Natural killer cell treated with Interleukin-12 subunit alpha and Interleukin-12 subunit beta and Interleukin-15 and Interleukin-18, amount 100 ng/mL, for 72 hours (primary cell): ENCODE results near the gene CHD9NB. TPM values are rescaled to one million over a fixed set of nuclear protein-coding genes. Genes with fewer than 3 reads are reported as not detected.

Experiments
- ATAC-seq, 2 donors: fragments of 150-1000 bp; cut with Tn5 transposase in 1 of 2; sonication (Bioruptor Pico), chemical (Tn5 transposase) in 1 of 2; 2 replicates each; pipeline ENCODE4 v1.10.0; 2021
- DNase-seq: peaks from one replicate; pipeline ENCODE4 v3.0.0; 2022; ENCODE audit warnings: low spot score
- H3K27ac Mint-ChIP-seq, 2 donors: 1 replicate in 1 of 2; 2 replicates in 1 of 2; pipeline ENCODE4 v1.8.0; 2022; ENCODE audit warnings: mixed read lengths in 2 of 2, mild to moderate bottlenecking in 1 of 2, moderate library complexity in 1 of 2
- H3K27me3 Mint-ChIP-seq, 2 donors: 1 replicate in 1 of 2; 2 replicates in 1 of 2; pipeline ENCODE4 v1.8.0; 2022; ENCODE audit warnings: mixed read lengths in 2 of 2
- H3K36me3 Mint-ChIP-seq: one replicate; pipeline ENCODE4 v1.8.0; 2022; ENCODE audit warnings: mixed read lengths
- H3K4me1 Mint-ChIP-seq, 2 donors: 1 replicate in 1 of 2; 2 replicates in 1 of 2; pipeline ENCODE4 v1.8.0; 2022; ENCODE audit warnings: low read depth in 2 of 2, mixed read lengths in 2 of 2, mild to moderate bottlenecking in 1 of 2
- H3K4me3 Mint-ChIP-seq: one replicate; pipeline ENCODE4 v1.8.0; 2022; ENCODE audit warnings: mixed read lengths
- H3K9me3 Mint-ChIP-seq: 2 replicates; pipeline ENCODE4 v1.8.0; 2022; ENCODE audit warnings: mixed read lengths
- total RNA-seq, 2 donors: library from RNA; stranded (reverse); gene quantifications; one replicate each; pipeline ENCODE4 v1.2.3, GENCODE V29; 2022

Gene CHD9NB
- total RNA-seq, 2 donors from 2014 or later = 0.17 TPM; not detected in 1

DNA sequence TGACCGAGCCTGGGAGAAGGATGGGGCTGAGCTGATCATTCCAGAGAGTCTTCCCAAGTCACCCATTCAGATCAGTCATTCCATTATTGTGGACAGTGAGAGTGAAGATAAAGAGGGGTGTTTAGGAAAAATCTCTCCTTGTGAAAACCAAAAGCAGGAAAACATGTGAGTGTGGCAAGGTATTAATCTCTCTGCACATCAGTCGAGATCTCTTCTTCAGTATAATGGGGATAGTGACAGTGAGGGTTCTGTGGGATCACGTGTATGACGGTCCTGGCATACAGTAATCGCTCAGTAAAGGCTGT lies 37.5 kb upstream of the CHD9NB start:
- peak overlapping the region; percentile 85 for H3K4me3 Mint-ChIP-seq
- H3K9me3 Mint-ChIP-seq = no peaks in the 10 kb centered on the region
- H3K4me1 Mint-ChIP-seq = peaks cover 42 to 50% of the 10 kb centered on the region in 2 donors
- H3K27ac Mint-ChIP-seq = peak overlapping the region; percentile 13 to 53
- H3K27me3 Mint-ChIP-seq = peaks cover 0 to 2% of the 10 kb centered on the region in 2 donors
- no peaks in the 10 kb centered on the region for H3K36me3 Mint-ChIP-seq
- ATAC-seq (peak in 1 of 2 donors; percentile 1), DNase-seq (no peak)

DNA sequence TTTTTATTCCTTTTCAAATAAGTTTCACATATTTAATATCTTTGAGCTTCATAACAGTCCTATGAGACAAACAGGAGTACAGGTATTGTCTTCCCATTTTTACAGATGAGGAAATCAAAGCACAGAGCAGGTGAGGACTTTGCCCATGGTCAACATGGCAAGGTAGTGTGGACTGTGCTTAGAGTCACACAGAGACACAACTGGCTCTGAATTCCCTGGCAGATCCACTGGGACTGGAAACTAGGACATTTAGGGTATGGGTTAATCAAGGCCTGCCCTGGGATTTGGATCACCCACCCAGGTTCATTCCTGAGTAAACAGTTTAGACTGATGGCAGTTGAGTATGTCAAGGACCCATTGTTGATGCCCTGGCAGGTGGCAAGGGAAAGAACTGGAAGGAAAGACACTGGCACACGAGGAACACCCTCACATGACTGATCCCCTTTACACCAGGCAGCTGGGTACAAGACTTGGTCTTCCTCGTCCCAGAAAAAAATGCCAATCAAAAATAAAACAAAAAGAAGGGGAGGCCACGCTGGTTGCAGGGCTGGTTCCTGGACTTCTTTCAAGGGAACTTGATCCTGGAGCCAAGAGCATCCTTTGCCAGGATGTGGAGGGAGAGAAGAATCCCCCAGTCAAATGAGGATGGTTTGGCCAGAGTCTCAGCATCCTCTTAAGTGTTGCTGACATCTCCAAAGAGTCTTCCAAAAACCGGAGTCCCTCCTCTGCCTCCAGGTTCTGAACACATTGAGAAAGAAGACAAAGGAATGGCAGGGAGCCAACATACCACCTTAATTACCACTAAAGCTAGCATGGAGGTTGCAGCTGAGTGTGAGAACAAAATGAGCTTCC lies 37.0 kb upstream of the CHD9NB start:
- Mint-ChIP-seq H3K27me3 (peaks cover 0 to 2% of the 10 kb centered on the region in 2 donors), H3K4me3 (peak overlapping the region; percentile 85), H3K4me1 (peaks cover 42 to 47% of the 10 kb centered on the region in 2 donors), H3K36me3 (no peaks in the 10 kb centered on the region), H3K27ac (peak overlapping the region; percentile 13 to 53), H3K9me3 (no peaks in the 10 kb centered on the region)
- DNase-seq (no peak), ATAC-seq (no peak)

DNA sequence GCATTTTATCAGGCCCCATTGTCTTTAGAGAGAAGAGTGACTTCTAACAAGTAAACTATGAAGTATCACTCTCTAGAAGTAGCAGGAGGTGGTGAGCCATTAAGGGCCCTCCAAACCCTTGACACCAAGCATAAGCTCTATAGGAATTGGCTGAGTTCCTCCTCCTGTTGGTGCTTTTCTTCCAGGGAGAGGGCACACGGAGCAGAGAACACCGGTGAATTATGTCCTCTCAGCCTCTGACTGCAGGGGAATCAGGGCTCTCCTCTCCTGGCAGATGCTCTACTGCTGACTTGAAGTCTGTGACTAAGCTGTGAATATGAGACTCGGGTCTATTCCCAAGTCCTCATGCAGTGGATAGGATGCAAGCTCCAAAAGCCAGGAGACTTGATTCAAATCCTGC lies 34.4 kb upstream of the CHD9NB start:
- Mint-ChIP-seq H3K4me1 (peaks cover 31 to 41% of the 10 kb centered on the region in 2 donors), H3K36me3 (no peaks in the 10 kb centered on the region), H3K27me3 (peaks cover 0 to 2% of the 10 kb centered on the region in 2 donors), H3K4me3 (no peak overlapping the region), H3K9me3 (no peaks in the 10 kb centered on the region), H3K27ac (no peak overlapping the region)
- DNase-seq (no peak), ATAC-seq (no peak)

DNA sequence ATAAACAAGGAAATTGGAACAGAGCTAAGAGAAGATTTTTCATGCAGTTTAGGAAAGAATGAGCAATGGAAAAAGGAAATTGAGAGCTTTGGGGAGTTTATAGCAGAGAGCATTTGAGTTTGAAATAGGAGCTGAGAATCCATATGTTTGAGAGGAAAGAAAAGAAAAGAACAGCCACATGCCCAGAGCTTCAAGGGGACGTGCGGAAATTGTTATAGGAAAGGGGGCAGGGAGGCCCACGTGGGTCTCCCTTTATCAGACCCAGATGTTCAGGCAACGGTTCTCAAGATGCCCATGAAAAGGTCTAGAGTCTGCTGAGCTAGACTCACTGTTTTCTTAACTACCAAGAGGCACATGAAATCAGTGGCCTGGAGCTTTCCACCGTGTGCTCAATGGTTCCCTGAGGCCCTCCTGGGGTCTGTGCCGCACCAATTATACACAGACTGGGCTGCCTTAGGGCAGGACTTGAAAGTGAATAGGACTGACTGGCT lies 33.3 kb upstream of the CHD9NB start:
- no peaks in the 10 kb centered on the region for H3K9me3 Mint-ChIP-seq
- no peak overlapping the region for H3K27ac Mint-ChIP-seq

DNA sequence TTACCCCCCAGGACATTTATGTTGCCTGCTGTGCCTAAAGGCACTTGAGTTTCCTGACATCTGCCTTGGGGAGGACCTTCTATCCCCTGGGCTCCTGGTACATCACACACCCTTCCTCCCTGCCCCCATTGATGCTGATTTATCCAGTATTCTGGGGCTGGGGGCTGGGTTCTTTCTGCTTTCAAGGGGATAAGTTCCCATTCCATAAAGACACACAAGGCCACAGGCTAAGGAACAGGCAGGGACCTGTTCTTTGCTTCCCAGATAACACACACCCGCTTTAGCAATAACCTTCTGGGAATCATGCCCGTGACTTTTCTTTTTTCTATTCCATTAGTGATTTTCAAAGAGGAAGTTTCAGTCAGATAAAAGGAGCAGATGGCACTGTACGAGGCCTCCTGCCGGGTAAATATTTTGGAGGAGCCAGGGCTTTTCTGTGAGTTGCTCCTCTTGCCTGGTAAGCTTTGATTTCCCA lies 32.7 kb upstream of the CHD9NB start:
- ATAC-seq = no peak
- DNase-seq = no peak
- Mint-ChIP-seq H3K27ac (no peak overlapping the region), H3K9me3 (no peaks in the 10 kb centered on the region), H3K4me1 (peaks cover 16 to 25% of the 10 kb centered on the region in 2 donors), H3K4me3 (no peak overlapping the region), H3K27me3 (no peaks in the 10 kb centered on the region), H3K36me3 (no peaks in the 10 kb centered on the region)

More for the DNA sequence above, 33.3 kb upstream of the CHD9NB start:
- Mint-ChIP-seq H3K4me1 (peaks cover 22 to 31% of the 10 kb centered on the region in 2 donors), H3K36me3 (no peaks in the 10 kb centered on the region), H3K4me3 (no peak overlapping the region), H3K27me3 (peaks cover 0 to 2% of the 10 kb centered on the region in 2 donors)
- no peak for DNase-seq
- ATAC-seq = no peak

DNA sequence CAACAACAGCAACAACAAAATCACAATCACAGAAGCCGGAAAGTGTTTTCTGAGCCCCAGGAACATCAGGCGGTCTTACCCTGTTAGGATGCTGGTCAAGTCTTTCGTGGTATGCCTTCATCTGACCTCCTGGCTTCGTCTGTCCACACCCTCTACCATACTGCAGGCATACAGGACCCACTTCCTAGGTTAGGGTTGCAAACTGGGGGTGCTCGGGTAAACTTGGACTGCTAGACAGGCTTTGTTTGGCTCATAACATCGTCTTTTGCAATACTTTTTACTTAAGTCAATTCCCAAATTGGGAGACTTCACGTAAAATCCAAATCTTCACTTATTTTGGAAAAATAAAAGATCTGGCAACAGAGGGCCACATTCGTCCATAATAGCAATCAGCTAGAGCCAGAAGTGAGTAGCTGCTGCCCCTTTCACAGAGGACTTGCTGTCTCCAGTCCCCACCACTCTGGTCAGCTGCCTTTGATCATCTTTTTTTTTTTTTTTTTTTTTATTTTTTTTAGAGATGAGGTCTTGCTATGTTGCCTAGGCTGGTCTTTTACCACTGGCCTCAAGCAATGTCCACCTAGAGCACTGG lies 32.1 kb upstream of the CHD9NB start:
- H3K36me3 Mint-ChIP-seq = no peaks in the 10 kb centered on the region
- DNase-seq = no peak
- peaks cover 11 to 19% of the 10 kb centered on the region in 2 donors for H3K4me1 Mint-ChIP-seq
- no peak overlapping the region for H3K4me3 Mint-ChIP-seq
- no peak for ATAC-seq
- no peaks in the 10 kb centered on the region for H3K9me3 Mint-ChIP-seq
- no peaks in the 10 kb centered on the region for H3K27me3 Mint-ChIP-seq
- no peak overlapping the region for H3K27ac Mint-ChIP-seq

DNA sequence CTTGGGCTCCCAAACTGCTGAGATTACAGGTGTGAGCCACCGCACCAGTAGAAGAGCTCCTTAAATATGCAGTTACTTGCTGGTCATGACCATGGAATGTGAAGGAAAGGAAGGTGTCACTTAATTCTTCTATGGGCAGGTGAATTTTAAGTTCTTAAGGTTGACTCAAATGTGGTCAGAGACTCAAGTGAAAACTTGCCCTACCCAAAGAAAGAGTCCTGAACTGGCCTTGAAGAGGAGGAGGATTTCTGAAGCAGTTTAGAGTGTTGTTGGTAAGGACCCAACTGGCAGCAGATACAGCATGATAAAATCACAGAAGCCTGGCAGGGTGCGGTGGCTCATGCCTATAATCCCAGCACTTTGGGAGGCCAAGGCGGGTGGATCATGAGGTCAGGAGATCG lies 31.4 kb upstream of the CHD9NB start:
- DNase-seq = no peak
- Mint-ChIP-seq H3K27ac (no peak overlapping the region), H3K4me3 (no peak overlapping the region), H3K36me3 (no peaks in the 10 kb centered on the region), H3K27me3 (no peaks in the 10 kb centered on the region), H3K4me1 (peaks cover 5 to 15% of the 10 kb centered on the region in 2 donors), H3K9me3 (no peaks in the 10 kb centered on the region)
- ATAC-seq = no peak

DNA sequence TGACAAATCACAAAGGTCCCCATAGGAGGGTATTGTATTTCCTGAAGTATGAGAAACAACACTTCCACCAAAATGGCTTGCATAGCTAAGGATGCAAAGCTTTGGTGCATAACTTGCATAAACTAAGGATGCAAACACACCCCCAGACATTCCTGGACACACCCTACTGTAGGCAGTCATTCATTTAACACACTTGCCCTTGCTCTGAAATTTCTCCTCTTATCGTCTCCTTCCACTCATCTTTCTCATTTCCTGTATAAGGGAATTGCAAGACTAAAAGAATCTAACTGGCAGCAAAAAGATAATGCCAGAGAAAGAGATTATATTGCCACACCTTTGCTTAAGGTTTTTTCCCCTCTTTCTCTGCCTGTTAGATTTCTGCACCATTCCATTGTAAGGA lies 30.4 kb upstream of the CHD9NB start:
- no peak for DNase-seq
- no peak overlapping the region for H3K4me3 Mint-ChIP-seq

DNA sequence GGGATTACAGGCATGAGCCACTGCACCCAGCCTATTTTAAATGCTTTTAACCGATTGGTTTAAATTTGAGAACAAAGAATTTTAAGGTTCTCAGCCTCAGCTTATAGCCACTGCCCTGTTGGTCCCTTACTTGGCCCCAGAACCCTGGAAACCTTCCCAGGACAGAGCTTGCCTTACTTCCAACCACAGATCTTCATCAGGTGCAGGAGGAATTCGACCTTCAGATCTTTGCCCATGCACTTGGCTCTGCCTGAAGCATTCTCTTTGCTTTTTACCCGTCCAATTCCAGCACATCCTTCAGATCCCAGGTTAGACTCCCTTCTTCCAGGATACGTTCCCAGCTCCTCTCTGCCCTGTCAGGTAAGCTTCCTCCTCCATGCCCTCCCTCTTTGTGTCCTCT lies 29.8 kb upstream of the CHD9NB start:
- no peaks in the 10 kb centered on the region for H3K27me3 Mint-ChIP-seq
- H3K4me1 Mint-ChIP-seq = peaks cover 5 to 25% of the 10 kb centered on the region in 2 donors
- no peaks in the 10 kb centered on the region for H3K9me3 Mint-ChIP-seq
- H3K36me3 Mint-ChIP-seq = no peaks in the 10 kb centered on the region
- no peak overlapping the region for H3K27ac Mint-ChIP-seq
- DNase-seq (no peak), ATAC-seq (no peak)
- no peak overlapping the region for H3K4me3 Mint-ChIP-seq

More for the DNA sequence above, 30.4 kb upstream of the CHD9NB start:
- Mint-ChIP-seq H3K36me3 (no peaks in the 10 kb centered on the region), H3K4me1 (peaks cover 5 to 22% of the 10 kb centered on the region in 2 donors), H3K27me3 (no peaks in the 10 kb centered on the region), H3K27ac (no peak overlapping the region), H3K9me3 (no peaks in the 10 kb centered on the region)
- no peak for ATAC-seq

DNA sequence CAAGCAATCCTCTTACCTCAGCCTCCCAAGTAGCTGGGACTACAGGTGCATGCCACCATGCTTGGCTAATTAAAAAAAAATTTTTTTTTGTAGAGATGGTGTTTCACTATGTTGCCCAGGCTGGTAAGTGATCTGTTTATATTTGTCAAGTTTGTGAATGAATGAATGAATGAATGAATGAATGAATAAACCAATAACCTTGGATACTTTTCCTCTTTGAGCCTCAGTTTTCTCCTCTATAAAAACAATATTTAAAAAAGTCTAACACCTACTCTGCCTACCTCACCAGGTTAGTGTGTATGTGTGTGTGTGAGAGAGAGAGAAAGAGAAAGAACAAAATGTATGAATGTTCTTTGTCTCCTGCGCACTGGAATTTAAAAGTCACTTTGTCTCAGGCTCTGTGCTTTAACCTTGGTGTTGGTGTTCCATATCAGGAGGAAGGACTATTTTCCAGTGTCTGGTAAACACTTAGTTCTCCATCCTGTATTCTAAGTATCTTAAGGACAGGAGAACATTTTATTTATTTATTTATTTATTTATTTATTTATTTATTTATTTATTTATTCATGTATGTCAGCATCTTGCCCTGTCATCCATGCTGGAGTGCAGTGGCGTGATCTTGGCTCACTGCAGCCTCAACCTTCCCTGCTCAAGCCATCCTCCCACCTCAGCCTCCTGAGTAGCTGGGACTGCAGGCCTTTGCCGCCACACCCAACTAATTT lies 29.1 kb upstream of the CHD9NB start:
- Mint-ChIP-seq H3K27ac (no peak overlapping the region), H3K36me3 (no peaks in the 10 kb centered on the region), H3K9me3 (no peaks in the 10 kb centered on the region), H3K4me1 (peaks cover 5 to 25% of the 10 kb centered on the region in 2 donors), H3K27me3 (no peaks in the 10 kb centered on the region), H3K4me3 (no peak overlapping the region)
- no peak for ATAC-seq
- DNase-seq = no peak

DNA sequence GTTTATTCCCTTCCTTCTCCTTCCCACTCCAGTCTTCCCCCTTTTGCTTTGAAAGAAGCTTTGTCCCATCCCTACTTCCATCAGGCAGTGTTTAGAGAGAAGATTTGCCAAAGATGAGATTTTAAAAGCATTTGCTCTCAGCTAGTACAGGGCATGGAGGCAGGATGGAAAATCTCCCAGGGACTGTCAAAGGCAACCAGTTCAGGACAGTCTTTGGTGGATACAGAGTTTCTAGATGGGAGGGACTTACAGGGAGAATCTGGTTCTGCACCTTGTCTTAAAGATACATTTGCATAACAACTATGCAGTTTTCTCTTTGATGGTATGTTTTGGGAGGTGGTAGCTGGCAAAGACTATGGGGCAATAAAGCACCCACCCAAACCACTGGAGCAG lies 28.3 kb upstream of the CHD9NB start:
- Mint-ChIP-seq H3K4me1 (peaks cover 5 to 25% of the 10 kb centered on the region in 2 donors), H3K4me3 (no peak overlapping the region), H3K27me3 (no peaks in the 10 kb centered on the region), H3K36me3 (no peaks in the 10 kb centered on the region), H3K9me3 (no peaks in the 10 kb centered on the region), H3K27ac (no peak overlapping the region)
- DNase-seq (no peak), ATAC-seq (no peak)

DNA sequence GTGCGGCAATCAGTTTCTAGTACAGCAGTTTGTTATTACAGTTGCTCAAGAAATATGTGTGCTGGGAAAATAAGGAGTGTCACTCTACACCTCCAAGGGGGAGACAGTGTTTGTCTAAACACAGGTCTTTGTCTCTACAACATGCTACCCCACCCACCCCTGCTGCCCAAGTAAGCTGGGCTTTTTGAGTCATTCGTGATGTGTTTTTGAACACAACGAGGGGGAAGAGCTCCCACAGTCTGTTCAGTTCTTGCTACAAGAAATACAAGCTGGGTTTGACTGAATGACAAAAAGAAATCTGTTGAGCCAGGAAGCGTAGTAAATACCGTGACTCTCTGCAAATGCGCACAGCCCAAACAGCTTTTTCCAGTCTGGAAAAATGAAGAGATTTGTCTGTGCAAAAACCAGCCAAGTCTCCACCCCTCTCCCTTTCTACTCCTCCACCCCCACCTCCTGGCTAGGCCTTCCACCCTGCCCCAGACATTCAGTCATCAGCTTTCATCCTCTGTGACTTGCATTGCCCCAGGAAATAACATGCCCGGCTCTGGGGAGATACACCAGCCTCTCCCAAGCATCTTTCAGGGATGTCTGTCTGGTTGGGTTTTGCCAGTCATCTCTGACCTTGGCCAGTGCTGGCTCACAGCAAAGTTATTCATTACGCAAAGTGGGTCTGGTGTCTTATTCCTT lies 27.8 kb upstream of the CHD9NB start:
- Mint-ChIP-seq H3K27me3 (no peaks in the 10 kb centered on the region), H3K4me3 (no peak overlapping the region), H3K27ac (no peak overlapping the region), H3K9me3 (no peaks in the 10 kb centered on the region), H3K4me1 (peaks cover 5 to 21% of the 10 kb centered on the region in 2 donors), H3K36me3 (no peaks in the 10 kb centered on the region)
- DNase-seq (no peak), ATAC-seq (no peak)

DNA sequence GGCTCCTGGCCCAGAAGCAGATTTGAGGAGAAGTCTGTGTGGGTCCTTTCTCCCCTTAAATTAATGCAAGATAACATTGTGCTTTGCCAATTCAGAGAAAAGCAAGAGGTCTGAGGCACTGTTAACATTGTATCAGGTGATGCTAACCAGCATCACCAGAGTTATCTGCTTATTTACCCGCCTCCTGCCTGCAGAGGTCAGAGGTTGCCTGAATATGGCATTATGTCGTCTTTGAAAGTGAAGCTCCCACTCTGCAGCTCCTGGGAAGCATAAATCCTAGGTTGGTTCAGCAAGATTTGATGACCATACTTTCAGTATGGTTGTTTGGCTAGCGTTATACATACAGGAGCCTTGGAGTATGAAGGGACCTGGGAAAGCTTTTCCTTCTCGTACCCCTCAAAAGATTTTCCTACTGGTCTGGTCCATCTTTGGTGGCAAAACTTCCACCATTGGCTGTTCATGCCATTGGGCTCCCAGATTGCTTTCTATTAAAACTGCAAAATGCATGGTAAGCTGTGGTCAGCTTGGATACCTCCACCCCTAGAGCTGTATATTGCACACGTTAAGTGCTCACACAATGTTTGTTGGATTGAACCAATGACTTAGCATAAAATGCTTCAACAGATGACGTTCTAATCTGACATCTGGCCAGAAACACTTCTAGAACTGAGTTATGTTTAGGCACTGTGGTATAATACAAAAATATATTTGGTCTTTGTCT lies 26.2 kb upstream of the CHD9NB start:
- Mint-ChIP-seq H3K4me1 (peaks cover 5 to 20% of the 10 kb centered on the region in 2 donors), H3K9me3 (no peaks in the 10 kb centered on the region), H3K27ac (no peak overlapping the region), H3K36me3 (no peaks in the 10 kb centered on the region), H3K27me3 (no peaks in the 10 kb centered on the region), H3K4me3 (no peak overlapping the region)
- DNase-seq (no peak), ATAC-seq (no peak)
